Neuronal stem cell (in vitro differentiated cells): ENCODE measurements around the gene PACS1.
A peak's percentile ranks its signal among the peaks of the same experiment; 100 is the strongest.

ENCODE experiments used
- DNase-seq: peaks from one replicate; pipeline ENCODE4 v3.0.0-alpha.2; 2013; ENCODE audit warnings: low spot score
- H2AFZ ChIP-seq: one replicate; pipeline ENCODE4 v1.6.1; 2013; ENCODE audit warnings: mild to moderate bottlenecking, low read length, inconsistent platforms
- H2AK5ac ChIP-seq: 2 replicates; pipeline ENCODE4 v1.6.1; 2013; ENCODE audit warnings: low read depth, mild to moderate bottlenecking, inconsistent platforms, low read length, moderate library complexity, mixed read lengths
- H2BK120ac ChIP-seq: 2 replicates; pipeline ENCODE4 v1.6.1; 2013; ENCODE audit warnings: low read depth, mild to moderate bottlenecking, inconsistent platforms, low read length, moderate library complexity, mixed read lengths
- H2BK12ac ChIP-seq: one replicate; pipeline ENCODE4 v1.6.1; 2013; ENCODE audit warnings: low read length, inconsistent platforms
- H2BK15ac ChIP-seq: 2 replicates; pipeline ENCODE4 v1.6.1; 2013; ENCODE audit warnings: mild to moderate bottlenecking, low read length, inconsistent platforms, mixed read lengths
- H2BK5ac ChIP-seq: one replicate; pipeline ENCODE4 v1.6.1; 2013; ENCODE audit warnings: inconsistent platforms, mild to moderate bottlenecking, low read length, moderate library complexity
- H3K14ac ChIP-seq: one replicate; pipeline ENCODE4 v1.6.1; 2013; ENCODE audit warnings: low read length, inconsistent platforms
- H3K18ac ChIP-seq: 2 replicates; pipeline ENCODE4 v1.6.1; 2013; ENCODE audit warnings: low read length, inconsistent platforms
- H3K23ac ChIP-seq: 2 replicates; pipeline ENCODE4 v1.6.1; 2013; ENCODE audit warnings: low read depth, mild to moderate bottlenecking, mixed read lengths, low read length, inconsistent platforms; ENCODE audit not compliant: poor library complexity
- H3K27ac ChIP-seq: replicated peaks from 3 replicates; pipeline ENCODE4 v1.5.1; 2013; ENCODE audit warnings: low read length, inconsistent platforms
- H3K27me3 ChIP-seq, 3 experiments: 2 replicates each; pipeline ENCODE4 v1.6.1; 2013; ENCODE audit warnings: low read length in 3 of 3, mild to moderate bottlenecking in 2 of 3, inconsistent platforms in 1 of 3, low read depth in 1 of 3, mixed read lengths in 1 of 3, moderate library complexity in 1 of 3; ENCODE audit not compliant: control insufficient read depth in 3 of 3, insufficient read depth in 3 of 3
- H3K36me3 ChIP-seq, 2 donors: replicated peaks in 1 of 2; 2 replicates each; pipeline ENCODE4 v1.6.1; 2013; ENCODE audit warnings: low read length in 2 of 2; ENCODE audit not compliant: control insufficient read depth in 2 of 2, insufficient read depth in 2 of 2
- H3K4ac ChIP-seq: 2 replicates; pipeline ENCODE4 v1.6.1; 2013; ENCODE audit warnings: inconsistent platforms, mild to moderate bottlenecking, low read length, moderate library complexity
- H3K4me1 ChIP-seq, 2 donors: 1 replicate in 1 of 2; 2 replicates in 1 of 2; pipeline ENCODE4 v1.6.1; 2013; ENCODE audit warnings: low read length in 2 of 2, low read depth in 1 of 2; ENCODE audit not compliant: control insufficient read depth in 2 of 2, insufficient read depth in 1 of 2
- H3K4me2 ChIP-seq: one replicate; pipeline ENCODE4 v1.6.1; 2013; ENCODE audit warnings: mild to moderate bottlenecking, low read length, inconsistent platforms; ENCODE audit not compliant: insufficient read depth, poor library complexity, severe bottlenecking
- H3K4me3 ChIP-seq, 2 donors: 2 replicates each; pipeline ENCODE4 v1.5.1; 2013; ENCODE audit warnings: low read length in 2 of 2, mild to moderate bottlenecking in 2 of 2, inconsistent platforms in 1 of 2, moderate library complexity in 1 of 2
- H3K79me1 ChIP-seq: one replicate; pipeline ENCODE4 v1.6.1; 2013; ENCODE audit warnings: low read depth, mild to moderate bottlenecking, inconsistent platforms, low read length, moderate library complexity
- H3K9ac ChIP-seq: one replicate; pipeline ENCODE4 v1.6.1; 2013; ENCODE audit warnings: mild to moderate bottlenecking, low read depth, low read length, inconsistent platforms; ENCODE audit not compliant: poor library complexity
- H3K9me3 ChIP-seq, 2 donors: replicated peaks in 1 of 2; 2 replicates each; pipeline versions ENCODE3 to v1.6.1; 2013; ENCODE audit warnings: low read length in 2 of 2, mild to moderate bottlenecking in 2 of 2, inconsistent platforms in 1 of 2, low read depth in 1 of 2, mixed read lengths in 1 of 2, moderate library complexity in 1 of 2; ENCODE audit not compliant: control insufficient read depth in 2 of 2, insufficient read depth in 1 of 2
- H4K8ac ChIP-seq: one replicate; pipeline ENCODE4 v1.6.1; 2013; ENCODE audit warnings: low read depth, mild to moderate bottlenecking, inconsistent platforms, low read length, moderate library complexity
- H4K91ac ChIP-seq: one replicate; pipeline ENCODE4 v1.6.1; 2013; ENCODE audit warnings: low read length, low read depth, mild to moderate bottlenecking, inconsistent platforms; ENCODE audit not compliant: poor library complexity
- WGBS, 2 donors: extraction: QIAGEN DNeasy Blood & Tissue Kit; methylation state at CpG; one replicate each; pipeline ENCODE4 v1.1.7; 2013; ENCODE audit warnings: missing lambda C conversion rate in 2 of 2, mixed read lengths in 1 of 2; ENCODE audit not compliant: insufficient read length in 2 of 2, insufficient replicate concordance in 1 of 2; ENCODE audit errors: extremely low coverage in 2 of 2; 5-methylcytosine and 5-hydroxymethylcytosine counted together

PACS1 gene

DNA sequence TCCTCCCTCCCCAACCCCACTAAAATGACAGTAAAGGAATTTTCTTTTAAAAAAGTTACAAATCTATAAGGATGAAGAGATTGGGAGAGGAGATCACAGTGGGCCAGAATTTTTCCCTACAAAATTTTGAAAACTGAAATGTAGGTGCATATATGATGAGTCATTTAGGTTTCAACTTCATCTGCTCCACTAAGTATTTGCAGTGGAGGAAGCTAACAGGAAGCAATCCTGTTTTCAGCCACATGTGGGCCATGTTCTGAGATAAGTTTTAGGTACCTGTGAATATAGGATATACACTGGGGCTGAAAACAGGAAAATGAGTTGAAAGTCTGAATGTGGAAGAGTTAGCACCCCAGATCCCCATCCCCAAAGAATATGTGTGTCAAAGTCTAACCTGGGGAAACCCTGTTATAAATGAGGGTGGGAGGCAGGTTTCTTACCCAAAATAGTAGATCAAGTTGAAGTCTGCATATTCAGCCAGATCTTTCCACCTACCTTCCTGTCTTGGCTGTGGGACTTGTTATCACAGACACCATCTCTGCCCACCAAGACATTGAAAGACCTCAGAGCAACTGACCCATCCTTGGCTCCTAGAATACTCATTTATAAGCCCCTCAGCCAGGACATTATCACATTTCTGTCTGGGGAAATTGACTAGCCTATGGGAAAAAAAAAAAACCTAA lies 87.3 kb downstream of the PACS1 start:
- no peaks in the 10 kb centered on the region for H3K27me3 ChIP-seq
- H3K9me3 ChIP-seq: peaks cover 0 to 7% of the 10 kb centered on the region in 2 donors
- no peak overlapping the region for H2BK5ac ChIP-seq
- no peak overlapping the region for H3K4me2 ChIP-seq
- H3K14ac ChIP-seq: no peak overlapping the region
- H3K4me3 ChIP-seq: no peak overlapping the region
- no peak overlapping the region for H3K4ac ChIP-seq
- H3K23ac ChIP-seq: no peak overlapping the region
- no peak overlapping the region for H3K27ac ChIP-seq
- no peak overlapping the region for H4K8ac ChIP-seq
- H4K91ac ChIP-seq: no peak overlapping the region
- no peak overlapping the region for H3K9ac ChIP-seq
- no peaks in the 10 kb centered on the region for H3K79me1 ChIP-seq
- DNase-seq: no peak
- H3K4me1 ChIP-seq: no peaks in the 10 kb centered on the region
- H2BK120ac ChIP-seq: no peak overlapping the region
- no peaks in the 10 kb centered on the region for H3K36me3 ChIP-seq
- no peak overlapping the region for H2AK5ac ChIP-seq
- H2BK12ac ChIP-seq: no peak overlapping the region
- no peak overlapping the region for H2AFZ ChIP-seq
- no peak overlapping the region for H3K18ac ChIP-seq
- no peak overlapping the region for H2BK15ac ChIP-seq

DNA sequence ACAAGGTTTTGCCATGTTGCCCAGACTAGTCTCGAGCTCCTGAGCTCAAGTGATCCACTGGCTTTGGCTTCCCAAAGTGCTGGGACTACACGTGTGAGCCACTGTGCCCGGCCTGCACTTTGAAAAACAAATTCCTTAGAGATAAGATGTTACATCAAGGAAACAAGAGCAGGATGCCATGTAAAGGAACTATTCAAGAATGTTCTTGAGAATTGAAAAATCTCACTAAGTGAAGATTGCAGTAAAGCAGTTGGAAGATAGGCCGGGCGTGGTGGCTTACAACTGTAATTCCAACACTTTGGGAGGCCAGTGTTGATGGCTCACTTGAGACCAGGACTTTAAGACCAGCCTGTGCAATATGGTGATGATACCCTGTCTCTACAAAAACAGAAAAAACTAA lies 88.1 kb downstream of the PACS1 start:
- Histone ChIP-seq H3K4ac (peak overlapping the region; percentile 29), H3K23ac (no peak overlapping the region), H3K9me3 (no peaks in the 10 kb centered on the region), H3K36me3 (no peaks in the 10 kb centered on the region), H2BK15ac (no peak overlapping the region), H3K79me1 (no peaks in the 10 kb centered on the region), H3K4me1 (no peaks in the 10 kb centered on the region), H2AK5ac (no peak overlapping the region), H4K8ac (no peak overlapping the region), H3K4me3 (no peak overlapping the region), H3K27me3 (no peaks in the 10 kb centered on the region), H2AFZ (no peak overlapping the region), H3K14ac (no peak overlapping the region), H3K18ac (no peak overlapping the region), H2BK120ac (no peak overlapping the region), H2BK12ac (no peak overlapping the region), H4K91ac (no peak overlapping the region), H3K9ac (no peak overlapping the region), H2BK5ac (no peak overlapping the region), H3K27ac (no peak overlapping the region), H3K4me2 (no peak overlapping the region)
- no CpG with 5 or more reads among the region's 5 CpGs for WGBS, 2 donors
- no peak for DNase-seq

DNA sequence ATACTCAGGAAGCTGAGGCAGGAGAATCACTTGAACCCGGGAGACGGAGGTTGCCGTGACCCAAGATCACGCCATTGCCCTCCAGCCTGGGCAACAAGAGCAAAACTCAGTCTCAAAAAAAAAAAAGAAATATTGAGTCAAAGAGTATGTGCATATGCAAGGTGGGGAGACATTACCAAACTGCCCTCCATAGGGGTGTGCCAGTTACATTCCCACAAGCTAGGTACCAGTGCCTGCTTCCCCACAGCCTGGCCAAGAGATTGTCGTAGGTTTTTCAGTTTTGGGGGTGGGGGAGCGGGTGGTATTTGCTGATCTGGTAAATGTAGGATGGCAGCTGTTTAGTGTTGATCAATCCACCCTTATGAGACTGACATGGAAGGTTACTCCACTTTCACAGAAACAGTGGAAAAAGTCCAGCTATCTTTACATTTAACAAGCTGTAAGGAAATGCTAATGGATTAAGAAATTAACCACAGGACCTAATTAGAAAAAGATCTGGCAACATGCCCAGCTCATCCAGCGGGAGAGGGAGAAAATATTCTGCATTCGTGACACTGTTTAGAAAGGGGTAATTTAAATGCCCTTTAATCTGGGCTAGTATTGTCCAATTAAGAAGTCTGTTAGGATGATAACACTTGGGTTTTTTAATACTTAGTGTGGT lies 89.4 kb downstream of the PACS1 start:
- Histone ChIP-seq H3K79me1 (no peaks in the 10 kb centered on the region), H2BK5ac (no peak overlapping the region), H2AK5ac (no peak overlapping the region), H3K27ac (no peak overlapping the region), H4K91ac (no peak overlapping the region), H3K9ac (no peak overlapping the region), H3K4me2 (no peak overlapping the region), H3K9me3 (no peaks in the 10 kb centered on the region), H3K27me3 (no peaks in the 10 kb centered on the region), H3K4ac (no peak overlapping the region), H3K4me1 (no peaks in the 10 kb centered on the region), H3K36me3 (no peaks in the 10 kb centered on the region), H3K23ac (no peak overlapping the region), H2BK120ac (no peak overlapping the region), H3K4me3 (no peak overlapping the region), H2BK12ac (no peak overlapping the region), H4K8ac (no peak overlapping the region), H3K18ac (no peak overlapping the region), H3K14ac (no peak overlapping the region), H2BK15ac (no peak overlapping the region), H2AFZ (no peak overlapping the region)
- no peak for DNase-seq
- WGBS, 2 donors: no CpG with 5 or more reads among the region's 8 CpGs

DNA sequence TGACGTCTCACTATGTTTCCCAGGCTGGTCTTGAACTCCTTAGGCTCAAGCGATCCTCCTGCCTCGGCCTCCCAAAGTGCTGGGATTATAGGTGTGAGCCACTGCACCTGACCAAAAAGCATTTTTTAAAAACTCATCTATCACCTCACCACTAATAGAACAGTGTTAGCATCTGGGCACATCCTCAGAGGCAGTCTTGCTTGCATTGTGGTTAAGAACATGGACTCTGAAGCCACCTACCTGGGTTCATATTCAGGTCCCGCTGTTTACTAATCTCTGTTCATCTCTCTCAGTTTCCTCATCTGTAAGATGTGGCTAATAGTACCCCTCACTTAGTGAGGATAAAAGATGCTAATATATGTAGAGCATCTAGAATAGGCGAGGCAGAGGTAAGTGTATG lies 90.6 kb downstream of the PACS1 start:
- no peaks in the 10 kb centered on the region for H3K79me1 ChIP-seq

More for the DNA sequence above, 90.6 kb downstream of the PACS1 start:
- Histone ChIP-seq H3K18ac (no peak overlapping the region), H2BK15ac (no peak overlapping the region), H3K27ac (no peak overlapping the region), H3K4me2 (no peak overlapping the region), H3K23ac (no peak overlapping the region), H3K4me3 (no peak overlapping the region), H4K91ac (no peak overlapping the region), H2BK120ac (no peak overlapping the region), H3K9ac (no peak overlapping the region), H2AFZ (no peak overlapping the region), H3K9me3 (no peaks in the 10 kb centered on the region), H3K27me3 (no peaks in the 10 kb centered on the region), H3K36me3 (no peaks in the 10 kb centered on the region), H2BK5ac (no peak overlapping the region), H3K14ac (no peak overlapping the region), H2AK5ac (no peak overlapping the region), H4K8ac (no peak overlapping the region), H3K4ac (no peak overlapping the region), H3K4me1 (no peaks in the 10 kb centered on the region), H2BK12ac (no peak overlapping the region)
- WGBS, 2 donors: no CpG with 5 or more reads among the region's 5 CpGs
- DNase-seq: no peak
